HG02610 (cell line): ENCODE results near the gene ST8SIA6.
A peak's percentile ranks its signal among the peaks of the same experiment; 100 is the strongest.
"Not testable (repeated sequence)": the region's sequence is repeated elsewhere in the genome, so short reads cannot be mapped to it uniquely, and the experiment has no call there.

Experiments used
- ATAC-seq: cut with Tn5 transposase; IDR thresholded peaks from one replicate; pipeline ENCODE4 v1.9.1; 2021; ENCODE audit warnings: mild to moderate bottlenecking, moderate library complexity; ENCODE audit not compliant: unreplicated experiment

Gene ST8SIA6, protein sequence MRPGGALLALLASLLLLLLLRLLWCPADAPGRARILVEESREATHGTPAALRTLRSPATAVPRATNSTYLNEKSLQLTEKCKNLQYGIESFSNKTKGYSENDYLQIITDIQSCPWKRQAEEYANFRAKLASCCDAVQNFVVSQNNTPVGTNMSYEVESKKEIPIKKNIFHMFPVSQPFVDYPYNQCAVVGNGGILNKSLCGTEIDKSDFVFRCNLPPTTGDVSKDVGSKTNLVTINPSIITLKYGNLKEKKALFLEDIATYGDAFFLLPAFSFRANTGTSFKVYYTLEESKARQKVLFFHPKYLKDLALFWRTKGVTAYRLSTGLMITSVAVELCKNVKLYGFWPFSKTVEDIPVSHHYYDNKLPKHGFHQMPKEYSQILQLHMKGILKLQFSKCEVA

GRCh38 chr10:17454161-17455014 is at the start of gene ST8SIA6:
TSS of gene ST8SIA6 (minus strand) at chr10:17454595. CDS start at chr10:17454255, 340 bp downstream.
- ATAC-seq, result peak; percentile 57

DNA sequence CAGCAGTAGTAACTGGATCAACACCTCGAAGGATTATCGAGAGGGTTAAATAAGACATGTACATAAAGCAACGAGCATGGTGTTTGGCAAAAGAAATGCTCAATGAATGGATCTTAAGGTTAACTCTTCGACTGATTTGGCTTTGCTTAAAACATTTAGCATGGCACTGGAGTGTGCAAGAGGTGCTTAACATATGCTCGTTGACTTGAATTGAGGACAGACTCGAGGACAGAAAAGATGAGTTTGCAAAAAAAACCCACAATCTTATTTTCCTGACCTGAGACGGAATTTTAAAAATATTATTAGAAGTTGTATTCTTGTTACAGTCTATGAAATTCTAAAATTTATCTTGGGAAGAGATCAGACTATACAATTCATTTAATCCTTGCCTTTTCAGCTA is 49.4 kb upstream of the ST8SIA6 start:
- no peak for ATAC-seq

DNA sequence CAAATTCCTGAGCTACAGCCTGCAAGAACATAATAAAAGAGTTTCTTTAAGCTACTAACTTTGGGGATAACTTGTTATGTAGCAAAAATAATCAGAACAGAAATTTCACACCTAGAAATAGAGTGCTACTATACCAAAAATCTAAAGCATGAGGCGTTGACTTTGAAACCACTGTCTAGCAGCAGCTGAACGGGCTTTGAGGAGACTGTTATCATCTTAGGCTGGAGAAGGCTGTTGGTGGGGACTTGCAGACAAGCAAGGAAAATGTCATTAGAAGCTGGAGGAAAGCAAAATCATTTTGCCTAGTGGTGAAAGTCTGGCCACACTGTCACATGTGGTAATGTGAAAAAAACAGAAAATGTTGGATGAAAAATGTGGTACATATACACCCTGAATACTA is 48.4 kb upstream of the ST8SIA6 start:
- ATAC-seq, result no peak

DNA sequence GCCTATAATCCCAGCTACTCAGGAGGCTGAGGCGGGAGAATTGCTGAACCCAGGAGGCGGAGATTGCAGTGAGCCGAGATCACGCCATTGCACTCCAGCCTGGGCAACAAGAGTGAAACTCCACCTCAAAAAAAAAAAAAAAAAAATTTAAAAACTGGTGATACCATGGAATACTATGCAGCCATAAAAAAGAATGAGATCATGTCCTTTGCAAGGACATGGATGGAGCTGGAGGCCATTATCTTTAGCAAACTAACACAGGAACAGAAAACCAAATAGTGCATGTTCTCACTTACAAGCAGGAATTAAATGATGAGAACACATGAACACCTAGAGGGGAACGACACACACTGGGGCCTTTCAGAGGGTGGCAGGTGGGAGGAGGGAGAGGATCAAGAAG is 44.6 kb upstream of the ST8SIA6 start:
- ATAC-seq, result not testable (repeated sequence)

DNA sequence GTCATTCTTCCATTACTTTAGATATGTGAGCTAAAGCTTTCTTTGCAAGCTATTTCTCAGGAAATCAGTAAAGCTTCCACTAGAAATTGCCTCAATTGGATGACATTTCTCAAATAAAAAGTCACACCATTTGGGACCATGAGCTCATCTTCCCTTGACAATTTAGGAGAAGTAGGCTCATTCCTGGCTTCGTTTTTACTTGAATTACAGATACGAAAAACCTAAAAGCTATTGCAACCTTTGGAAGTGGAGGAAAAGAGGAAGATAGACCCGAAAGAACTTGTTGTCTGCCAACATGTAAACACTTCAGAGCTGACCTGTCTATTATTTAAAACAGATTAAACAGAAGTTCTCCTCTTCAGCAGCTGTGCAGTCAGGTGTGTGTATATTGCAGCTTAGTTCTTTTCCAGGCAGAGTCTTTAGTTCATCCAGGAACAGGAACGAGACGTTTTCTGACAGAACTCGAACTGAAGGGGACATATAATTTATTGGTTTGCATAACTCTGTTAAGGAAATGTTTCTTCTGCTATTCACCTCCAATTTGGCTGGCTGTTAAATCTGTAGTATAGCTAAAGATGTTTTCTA is 43.1 kb upstream of the ST8SIA6 start:
- ATAC-seq, result no peak

DNA sequence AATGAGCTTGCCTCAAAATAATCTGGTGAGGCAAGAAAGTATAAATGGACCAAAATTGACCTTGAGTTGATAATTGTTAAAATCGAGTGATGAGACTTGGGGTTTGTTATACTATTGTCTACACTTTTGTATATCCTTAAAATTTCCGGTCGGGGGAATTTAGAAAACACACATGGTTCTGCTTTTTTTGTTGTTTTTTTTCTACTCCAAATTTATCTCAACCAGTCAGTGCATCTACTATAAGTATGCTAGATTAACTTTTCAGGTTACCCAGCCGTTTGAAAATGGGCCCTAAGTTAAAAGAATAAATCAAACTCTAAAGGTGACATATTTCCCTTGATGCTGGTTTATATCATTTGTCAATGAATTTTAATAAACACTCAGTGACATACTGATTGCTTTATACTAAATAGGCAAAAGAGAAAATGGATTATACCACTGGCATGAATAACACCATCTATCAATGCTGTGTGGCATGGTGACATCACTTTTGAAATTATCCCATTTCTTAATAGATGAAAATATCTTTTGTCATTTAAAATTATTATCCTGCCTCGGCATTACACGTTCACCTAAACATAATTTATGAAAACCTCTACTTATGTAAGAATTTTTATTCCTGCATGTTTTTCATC is 40.3 kb upstream of the ST8SIA6 start:
- ATAC-seq, result no peak

DNA sequence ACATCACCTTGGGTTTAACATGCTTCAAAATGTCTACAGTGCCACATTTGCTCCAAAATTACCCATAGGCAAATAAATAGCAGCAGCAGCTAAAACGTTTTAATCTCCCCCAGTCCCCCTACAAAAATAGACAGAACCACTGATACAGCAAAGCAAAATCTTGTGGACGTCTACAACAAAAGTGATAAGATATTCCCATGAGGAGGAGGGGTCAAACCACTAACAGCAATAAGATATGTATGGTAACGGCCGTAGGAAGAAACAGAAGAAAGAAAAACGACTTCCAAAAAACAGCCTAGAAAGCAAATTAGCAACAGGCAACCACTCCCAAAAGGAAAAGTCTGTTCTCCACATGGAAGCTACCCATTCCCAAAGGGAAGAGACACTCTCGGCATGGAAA is 34.5 kb upstream of the ST8SIA6 start:
- no peak for ATAC-seq

DNA sequence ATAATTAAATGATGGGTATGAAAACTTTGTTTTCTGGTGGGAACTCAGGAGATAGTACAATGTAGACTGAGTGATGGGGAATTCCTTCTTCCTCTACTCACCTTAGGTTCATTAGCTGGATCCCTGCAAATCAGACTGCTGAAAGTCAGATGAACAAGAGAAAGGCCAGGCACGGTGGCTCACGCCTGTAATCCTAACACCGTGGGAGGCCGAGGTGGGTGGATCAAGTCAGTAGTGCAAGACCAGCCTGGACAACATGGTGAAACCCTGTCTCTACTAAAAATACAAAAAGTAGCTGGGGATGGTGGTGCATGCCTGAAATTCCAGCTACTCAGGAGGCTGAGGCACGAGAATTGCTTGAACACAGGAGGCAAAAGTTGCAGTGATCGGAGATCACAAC is 28.7 kb upstream of the ST8SIA6 start:
- ATAC-seq, result no peak

DNA sequence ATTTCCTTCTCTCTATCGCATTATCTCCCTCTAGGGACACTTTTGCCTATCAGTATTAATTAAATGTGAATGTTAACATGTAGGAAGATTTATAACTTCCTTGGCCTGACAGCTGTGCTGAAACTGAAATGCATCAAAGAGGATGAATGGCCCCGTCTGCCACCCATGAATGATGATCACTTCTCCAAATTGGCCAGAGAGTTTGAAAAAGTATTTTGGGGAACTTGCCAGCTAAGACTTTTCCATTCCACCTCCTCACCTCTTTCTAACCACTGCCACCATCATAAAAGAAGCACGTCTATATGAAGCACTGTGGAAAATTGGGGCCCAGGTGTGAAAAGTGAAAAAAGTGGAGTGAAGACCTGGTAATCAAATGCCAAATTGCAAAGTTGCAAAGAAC is 25.4 kb upstream of the ST8SIA6 start:
- no peak for ATAC-seq

- ATAC-seq, result no peak
These were observed 24.7 kb upstream of the ST8SIA6 start for GRCh38 chr10:17479015-17479615.

- ATAC-seq, result peak; percentile 79
These were observed 21.7 kb upstream of the ST8SIA6 start for GRCh38 chr10:17476073-17476472.

GRCh38 chr10:17475661-17476060 is 21.3 kb upstream of the ST8SIA6 start:
- no peak for ATAC-seq

DNA sequence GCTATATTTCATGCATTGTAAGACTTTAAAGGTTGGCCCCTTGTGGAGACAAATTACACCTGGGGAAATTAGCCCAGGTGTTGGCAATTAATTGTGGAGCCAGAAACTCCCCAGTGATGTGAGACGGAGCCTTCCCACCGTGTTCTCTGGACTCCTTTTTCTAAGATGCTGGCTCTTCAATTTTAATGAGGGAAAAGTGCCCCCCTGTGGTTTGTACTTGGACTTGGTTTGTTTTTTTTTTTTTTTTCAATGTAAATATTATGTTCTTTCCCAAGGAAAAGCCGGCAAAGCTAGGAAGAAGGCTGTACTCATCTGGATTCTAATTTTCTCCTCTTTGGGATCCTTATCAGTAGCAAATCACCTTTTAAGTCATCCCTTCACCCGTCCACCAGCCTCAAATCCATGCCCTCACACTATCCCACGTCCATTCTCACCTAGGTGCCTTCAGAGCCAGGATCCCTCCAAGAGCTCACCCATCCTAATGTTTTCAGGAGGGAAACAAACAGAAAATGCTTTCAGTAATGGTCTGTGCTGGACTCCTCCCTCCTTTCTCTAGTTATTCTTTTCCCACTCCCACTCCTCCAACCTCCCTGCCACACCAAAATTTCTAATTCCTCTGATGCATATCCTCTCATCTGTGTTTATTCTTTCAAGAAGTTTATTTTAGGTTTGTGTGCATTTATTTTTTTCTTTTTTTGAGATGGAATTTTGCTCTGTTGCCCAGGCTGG is 20.4 kb upstream of the ST8SIA6 start:
- ATAC-seq, result no peak

GRCh38 chr10:17473228-17473950 is 19.0 kb upstream of the ST8SIA6 start:
- no peak for ATAC-seq

DNA sequence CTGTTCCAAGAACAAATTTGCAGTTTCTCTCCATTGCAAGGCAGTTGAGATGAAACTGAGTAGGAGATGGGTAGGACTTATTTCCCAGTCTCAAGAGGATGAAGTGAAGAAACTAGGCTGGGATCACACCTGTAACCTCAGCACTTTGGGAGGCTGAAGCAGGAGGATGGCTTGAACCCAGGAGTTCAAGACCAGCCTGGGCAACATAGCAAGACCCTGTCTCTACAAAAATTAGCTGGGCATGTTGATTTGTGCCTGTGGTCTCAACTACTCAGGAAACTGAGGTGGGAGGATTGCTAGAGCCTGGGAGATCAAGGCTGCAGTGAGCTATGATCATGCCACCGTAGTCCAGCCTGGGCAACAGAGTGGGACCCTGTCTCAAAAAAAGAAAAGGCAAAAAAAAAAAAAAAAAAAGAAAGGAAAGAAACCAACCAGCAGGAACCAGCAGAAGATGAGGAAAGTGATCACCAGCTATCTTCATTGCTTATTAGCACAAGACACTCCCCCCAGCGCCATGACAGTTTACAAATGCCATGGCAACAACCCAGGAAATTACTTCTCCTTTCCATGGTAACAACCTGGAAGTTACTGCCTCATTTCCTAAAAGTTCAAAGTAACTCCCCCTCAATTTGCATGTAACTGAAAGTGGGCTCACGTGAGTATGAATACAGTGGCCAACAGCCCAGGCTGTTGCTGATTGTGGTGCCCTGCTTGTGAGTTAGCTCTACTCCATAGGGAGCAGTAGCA is 18.3 kb upstream of the ST8SIA6 start:
- ATAC-seq, result no peak

GRCh38 chr10:17470246-17470645 is 15.9 kb upstream of the ST8SIA6 start:
- ATAC-seq, result no peak

DNA sequence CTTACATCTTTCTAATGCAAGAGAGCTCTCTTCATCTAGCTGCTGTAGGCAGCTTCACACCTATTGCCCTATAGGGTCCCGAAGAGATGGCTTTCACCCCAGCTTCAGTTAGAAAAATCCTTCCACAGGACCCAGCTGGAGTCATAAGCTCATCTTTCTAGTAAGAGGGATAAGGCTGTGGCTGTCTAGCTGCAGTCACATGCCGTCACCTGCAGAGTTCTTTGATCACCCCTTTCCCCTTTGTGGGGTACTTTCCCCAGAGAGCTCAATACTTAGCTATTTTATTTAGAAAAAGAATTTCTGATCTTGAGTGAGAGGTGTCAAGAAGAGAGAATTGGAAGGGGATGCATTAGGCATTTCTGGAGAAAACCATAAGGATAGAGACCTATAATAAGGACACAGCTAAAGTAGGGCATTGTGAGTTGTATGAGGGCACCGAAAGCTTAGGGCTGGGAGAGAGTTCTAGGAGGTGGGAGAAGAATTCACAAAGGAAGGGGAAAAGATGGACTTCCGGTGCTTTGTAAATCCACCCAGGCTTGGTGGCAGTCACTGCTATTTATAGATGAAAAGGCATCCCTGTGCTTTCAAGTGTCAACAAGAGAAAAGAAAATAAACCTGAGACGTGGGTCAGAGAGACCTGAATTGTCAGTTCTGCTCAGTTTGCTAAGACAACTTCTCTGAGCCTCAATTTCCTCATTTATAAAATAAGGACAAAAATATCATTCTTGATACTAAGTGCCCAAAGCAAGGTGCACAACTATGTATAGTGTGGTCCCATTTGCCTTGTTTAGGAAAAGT is 11.1 kb upstream of the ST8SIA6 start:
- ATAC-seq, result no peak

GRCh38 chr10:17464545-17464944 is 10.2 kb upstream of the ST8SIA6 start:
- ATAC-seq, result no peak
